AG09309 (cell line): ENCODE data around the gene AUNIP.

Experiments used
- DNase-seq: peaks from one replicate; pipeline ENCODE4 v3.0.0-alpha.2; 2010; ENCODE audit warnings: low read depth
- H3K4me3 ChIP-seq: 2 replicates; pipeline ENCODE4 v1.5.1; 2011; ENCODE audit warnings: mild to moderate bottlenecking, low read depth, low read length, moderate library complexity; ENCODE audit not compliant: control insufficient read depth
- CTCF ChIP-seq: IDR thresholded peaks from 2 replicates; pipeline ENCODE4 v1.5.1; 2011; ENCODE audit warnings: mild to moderate bottlenecking, low read depth, low read length, inconsistent platforms; ENCODE audit not compliant: insufficient read depth, control insufficient read depth; ENCODE audit errors: missing control alignments

The AUNIP gene

GRCh38 chr1:25889470-25889869, 30.2 kb upstream of the AUNIP start:
- DNase-seq: no peak
- H3K4me3 ChIP-seq: no peak overlapping the region
- peak; percentile 32 for TF ChIP-seq CTCF

DNA sequence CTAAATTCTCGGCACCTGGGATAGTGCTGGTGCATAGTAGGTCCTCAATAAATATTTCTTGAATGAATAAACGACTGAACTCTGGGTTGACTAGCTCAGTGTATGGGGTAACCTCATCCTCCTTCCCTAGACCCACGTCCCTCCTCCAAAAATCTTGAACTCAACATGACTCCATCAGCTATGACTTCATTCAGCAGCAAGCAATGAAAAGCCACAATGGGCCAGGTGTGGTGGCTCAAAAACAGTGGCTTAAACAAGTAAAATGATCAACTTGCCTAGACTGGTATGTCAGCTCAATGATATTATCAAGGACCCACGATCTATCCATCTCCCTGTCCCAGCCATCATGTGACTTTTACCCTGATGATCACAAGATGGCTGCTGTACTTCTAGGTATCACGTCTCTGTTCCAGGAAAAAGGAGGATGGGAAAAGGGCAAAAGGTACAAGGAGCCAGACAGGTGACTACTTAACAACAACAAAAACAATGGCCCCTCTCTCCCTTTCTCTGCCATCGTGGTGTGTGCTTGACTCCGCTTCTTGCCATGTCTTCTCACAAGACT, 29.2 kb upstream of the AUNIP start:
- H3K4me3 ChIP-seq: no peak overlapping the region
- DNase-seq: no peak
- TF ChIP-seq CTCF: no peak

DNA sequence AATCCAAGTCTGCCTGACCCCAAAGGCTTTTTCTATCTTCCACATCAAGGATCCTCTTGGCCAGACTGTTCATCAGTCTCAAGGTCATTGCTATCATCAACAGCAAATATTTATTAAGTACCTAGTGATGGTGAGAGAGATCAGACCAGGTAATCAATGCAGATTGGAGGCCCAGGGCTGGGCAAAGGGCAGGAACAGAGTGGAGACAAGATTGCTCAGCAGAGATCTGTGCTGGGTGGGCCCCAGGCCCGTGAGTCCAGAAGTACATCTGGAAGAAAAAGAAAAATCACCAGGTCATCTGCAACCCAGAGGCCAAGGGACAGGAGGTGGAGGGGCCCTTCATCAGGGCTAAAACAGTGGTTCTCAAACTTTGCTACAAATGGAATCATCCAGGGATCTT, 26.3 kb upstream of the AUNIP start:
- no peak for DNase-seq
- TF ChIP-seq CTCF: no peak
- no peak overlapping the region for H3K4me3 ChIP-seq

DNA sequence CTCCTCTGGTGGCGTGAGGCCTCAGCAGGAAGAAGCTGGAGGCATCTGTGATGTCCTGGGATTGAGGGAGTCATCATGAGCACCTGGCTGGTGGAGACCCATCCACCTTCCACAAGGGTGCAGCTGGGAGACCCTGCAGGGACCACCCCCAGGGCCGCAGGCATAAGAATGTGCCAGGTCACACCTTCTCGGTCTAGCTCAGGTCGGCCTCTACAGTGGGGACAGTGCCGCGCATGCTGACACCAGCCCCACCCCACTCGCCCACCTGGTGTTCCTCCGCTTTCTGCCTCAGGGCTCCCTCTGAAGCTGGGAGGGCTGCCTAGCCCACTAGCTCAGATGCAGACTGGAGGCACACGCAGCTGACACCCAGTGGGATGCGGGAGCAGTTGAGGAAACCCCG, 22.0 kb upstream of the AUNIP start:
- no peak overlapping the region for H3K4me3 ChIP-seq
- DNase-seq: no peak
- no peak for TF ChIP-seq CTCF

- H3K4me3 ChIP-seq: no peak overlapping the region
- TF ChIP-seq CTCF: no peak
- no peak for DNase-seq
Observed at GRCh38 chr1:25880518-25880917, 21.3 kb upstream of the AUNIP start.

DNA sequence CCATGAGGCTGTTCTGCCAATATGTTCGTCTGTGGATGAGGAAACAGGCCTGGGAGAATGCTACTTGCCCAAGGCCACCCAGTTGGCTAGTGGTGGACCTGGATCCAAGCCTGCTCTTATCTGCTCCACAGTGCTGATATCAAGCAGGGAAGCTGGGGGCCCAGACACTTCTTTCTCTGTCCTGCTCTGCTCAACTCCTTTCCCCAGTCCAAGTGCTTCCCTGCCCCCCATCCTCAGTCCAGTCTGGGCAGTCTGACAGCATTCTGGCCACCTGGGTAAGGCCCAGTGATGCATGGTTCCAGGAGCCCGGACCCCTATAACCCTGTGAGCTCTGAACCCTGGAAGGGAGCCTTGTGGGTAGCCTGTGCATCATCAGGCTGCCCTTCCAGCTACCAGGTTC, 20.4 kb upstream of the AUNIP start:
- no peak overlapping the region for H3K4me3 ChIP-seq
- no peak for DNase-seq
- TF ChIP-seq CTCF: no peak

- DNase-seq: no peak
- no peak overlapping the region for H3K4me3 ChIP-seq
- no peak for TF ChIP-seq CTCF
Observed at GRCh38 chr1:25878690-25879089, 19.4 kb upstream of the AUNIP start.
